DND-41 (cell line): Measurements from ENCODE around the gene TSPAN18.

Experiments
- CTCF ChIP-seq: IDR thresholded peaks from 2 replicates; pipeline ENCODE4 v1.5.1; 2012; ENCODE audit warnings: borderline replicate concordance, low read length, moderate library complexity, mild to moderate bottlenecking; ENCODE audit not compliant: poor library complexity, severe bottlenecking; ENCODE audit errors: extremely low read depth
- EZH2 ChIP-seq: IDR thresholded peaks from 3 replicates; pipeline ENCODE4 v1.6.1; 2012; ENCODE audit warnings: borderline replicate concordance, low read depth, mild to moderate bottlenecking, moderate library complexity, low read length, inconsistent platforms; ENCODE audit not compliant: severe bottlenecking

- TF ChIP-seq CTCF: no peak
- TF ChIP-seq EZH2: no peak
These were observed 228.4 kb downstream of the TSPAN18 start for GRCh38 chr11:44955015-44955738.
